Measurements from ENCODE around the gene EGF.

DNA sequence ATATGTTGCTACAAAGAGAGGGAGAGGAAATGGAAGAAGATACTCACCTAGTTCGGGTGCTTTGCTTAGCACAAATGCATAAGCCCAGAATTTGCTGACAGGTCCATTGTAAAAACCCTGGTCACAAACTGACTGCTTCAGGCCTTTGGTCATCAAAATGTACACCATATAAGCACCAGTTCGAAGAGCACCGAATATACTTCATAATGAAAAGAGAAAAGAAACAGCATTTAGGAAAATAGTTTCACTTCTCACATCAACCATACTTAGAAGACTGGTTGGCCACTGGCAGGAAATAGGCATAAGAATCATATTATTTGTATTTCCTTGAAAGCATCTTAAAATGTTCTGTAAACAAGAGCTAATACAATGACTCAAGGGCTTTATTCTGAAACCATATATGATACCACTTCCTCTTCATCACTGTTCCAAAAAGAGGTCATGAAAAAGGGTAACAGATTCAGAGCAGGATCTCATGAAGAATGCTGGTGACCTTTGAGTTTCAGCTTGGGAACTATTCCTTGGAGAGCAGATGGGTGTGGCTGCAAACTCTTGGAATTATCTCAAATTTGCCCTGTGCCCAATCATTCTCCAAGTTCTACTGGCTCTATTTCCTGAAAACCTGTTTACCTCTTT is 147.0 kb downstream of the EGF start:
- TF ChIP-seq, protein P1, sequence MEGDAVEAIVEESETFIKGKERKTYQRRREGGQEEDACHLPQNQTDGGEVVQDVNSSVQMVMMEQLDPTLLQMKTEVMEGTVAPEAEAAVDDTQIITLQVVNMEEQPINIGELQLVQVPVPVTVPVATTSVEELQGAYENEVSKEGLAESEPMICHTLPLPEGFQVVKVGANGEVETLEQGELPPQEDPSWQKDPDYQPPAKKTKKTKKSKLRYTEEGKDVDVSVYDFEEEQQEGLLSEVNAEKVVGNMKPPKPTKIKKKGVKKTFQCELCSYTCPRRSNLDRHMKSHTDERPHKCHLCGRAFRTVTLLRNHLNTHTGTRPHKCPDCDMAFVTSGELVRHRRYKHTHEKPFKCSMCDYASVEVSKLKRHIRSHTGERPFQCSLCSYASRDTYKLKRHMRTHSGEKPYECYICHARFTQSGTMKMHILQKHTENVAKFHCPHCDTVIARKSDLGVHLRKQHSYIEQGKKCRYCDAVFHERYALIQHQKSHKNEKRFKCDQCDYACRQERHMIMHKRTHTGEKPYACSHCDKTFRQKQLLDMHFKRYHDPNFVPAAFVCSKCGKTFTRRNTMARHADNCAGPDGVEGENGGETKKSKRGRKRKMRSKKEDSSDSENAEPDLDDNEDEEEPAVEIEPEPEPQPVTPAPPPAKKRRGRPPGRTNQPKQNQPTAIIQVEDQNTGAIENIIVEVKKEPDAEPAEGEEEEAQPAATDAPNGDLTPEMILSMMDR (IDR thresholded peaks at IDR 0.05): no peak
- TF ChIP-seq POLR2A (IDR thresholded peaks at IDR 0.05): no peak
